ENCODE measurements around the gene IKBKG. TPM values are rescaled to one million over a fixed set of nuclear protein-coding genes. Genes with fewer than 3 reads are reported as not detected.

The IKBKG gene
- total RNA-seq, 1 donor from 2014 or later, result 61.1 TPM

DNA sequence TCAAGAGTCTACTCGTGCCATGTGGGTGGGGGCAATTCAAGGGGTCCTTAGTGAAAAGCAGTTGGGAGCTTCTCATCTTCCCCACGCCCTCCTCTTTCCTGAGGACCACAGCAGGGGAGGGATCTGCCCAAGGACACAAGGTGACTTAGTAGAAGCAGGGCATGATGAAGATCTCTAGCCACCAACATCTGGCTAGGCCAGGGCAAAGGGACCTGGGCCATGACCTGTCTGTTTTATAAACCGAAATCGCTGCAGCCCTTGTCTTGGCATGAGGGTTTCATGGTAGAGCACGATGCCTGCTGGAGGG, 5.9 kb upstream of the IKBKG start:
- H3K27me3 Mint-ChIP-seq, result no peaks in the 10 kb centered on the region
- no peak for ATAC-seq (ENCODE audit: low read depth)
- peak overlapping the region; percentile 91 for H3K27ac Mint-ChIP-seq
- TF ChIP-seq, protein P1, sequence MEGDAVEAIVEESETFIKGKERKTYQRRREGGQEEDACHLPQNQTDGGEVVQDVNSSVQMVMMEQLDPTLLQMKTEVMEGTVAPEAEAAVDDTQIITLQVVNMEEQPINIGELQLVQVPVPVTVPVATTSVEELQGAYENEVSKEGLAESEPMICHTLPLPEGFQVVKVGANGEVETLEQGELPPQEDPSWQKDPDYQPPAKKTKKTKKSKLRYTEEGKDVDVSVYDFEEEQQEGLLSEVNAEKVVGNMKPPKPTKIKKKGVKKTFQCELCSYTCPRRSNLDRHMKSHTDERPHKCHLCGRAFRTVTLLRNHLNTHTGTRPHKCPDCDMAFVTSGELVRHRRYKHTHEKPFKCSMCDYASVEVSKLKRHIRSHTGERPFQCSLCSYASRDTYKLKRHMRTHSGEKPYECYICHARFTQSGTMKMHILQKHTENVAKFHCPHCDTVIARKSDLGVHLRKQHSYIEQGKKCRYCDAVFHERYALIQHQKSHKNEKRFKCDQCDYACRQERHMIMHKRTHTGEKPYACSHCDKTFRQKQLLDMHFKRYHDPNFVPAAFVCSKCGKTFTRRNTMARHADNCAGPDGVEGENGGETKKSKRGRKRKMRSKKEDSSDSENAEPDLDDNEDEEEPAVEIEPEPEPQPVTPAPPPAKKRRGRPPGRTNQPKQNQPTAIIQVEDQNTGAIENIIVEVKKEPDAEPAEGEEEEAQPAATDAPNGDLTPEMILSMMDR (IDR thresholded peaks at IDR 0.05), result no peak
- H3K4me3 Mint-ChIP-seq, result no peak overlapping the region
- ChIA-PET POLR2A (interaction anchor here (0.6 to 4.2 kb wide), 2 partner anchors 143 to 524 kb away, joined by 3 to 20 read pairs; partner anchors contain the start of gene RPL10), CTCF (interaction anchor here (2.2 kb wide), 1 partner anchor 168 kb away, joined by 6 read pairs; the partner anchor contains the start of gene FLNA)
- peaks cover 35% of the 10 kb centered on the region for H3K4me1 Mint-ChIP-seq
- intact Hi-C loops (cut with micrococcal nuclease), result no loop called here
- no peaks in the 10 kb centered on the region for H3K9me3 Mint-ChIP-seq
- peaks cover 13% of the 10 kb centered on the region for H3K36me3 Mint-ChIP-seq (ENCODE audit: low read depth)
- DNase-seq, result no peak

DNA sequence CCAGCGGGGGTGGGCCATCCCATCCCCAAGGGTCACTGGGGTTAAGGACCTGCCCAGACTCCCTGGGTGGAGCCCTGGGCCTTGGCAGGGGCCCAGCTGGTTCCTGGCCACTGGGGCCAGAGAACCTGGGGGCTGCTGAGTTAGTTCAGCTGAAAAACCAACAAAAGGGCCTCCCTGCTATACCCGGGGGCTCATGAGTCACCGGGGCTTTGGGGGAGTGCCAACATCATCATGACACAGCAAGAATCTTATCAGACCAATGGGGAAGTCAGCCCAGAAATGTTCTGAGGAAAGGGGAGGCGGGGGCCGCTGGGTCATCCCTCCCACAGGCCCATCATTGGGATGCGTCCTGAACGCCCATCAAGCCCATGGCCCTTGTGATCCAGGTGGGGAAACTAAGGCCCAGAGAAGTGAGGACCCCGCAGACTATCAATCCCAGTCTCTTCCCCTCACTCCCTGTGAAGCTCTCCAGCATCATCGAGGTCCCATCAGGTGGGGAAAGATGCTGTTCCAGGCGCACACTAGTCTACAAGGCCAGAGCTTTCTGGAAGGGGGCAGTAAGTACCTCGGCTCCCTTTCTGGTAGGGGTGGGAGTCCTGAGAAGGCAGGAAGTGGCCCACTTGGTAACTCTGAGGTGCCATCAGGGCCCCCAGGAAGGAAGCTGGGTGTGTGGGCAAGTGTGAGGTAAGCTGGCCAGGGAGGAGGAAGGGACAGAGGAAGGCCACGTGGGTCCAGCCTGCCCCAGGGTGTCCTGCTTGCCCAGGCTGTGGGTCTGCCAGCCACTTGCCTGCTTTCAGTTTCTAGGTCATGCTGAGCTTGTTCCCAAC, 5.3 kb upstream of the IKBKG start:
- ChIA-PET CTCF (interaction anchor here (0.8 to 2.2 kb wide), 3 partner anchors 15 to 1600 kb away, joined by 3 to 6 read pairs (median 4); partner anchors contain the start of gene FLNA), POLR2A (interaction anchor here (0.8 to 4.2 kb wide), 5 partner anchors 26 to 571 kb away, joined by 3 to 20 read pairs (median 3); partner anchors contain the start of genes FAM3A, HCFC1 and RPL10)
- H3K27ac Mint-ChIP-seq, result peak overlapping the region; percentile 91
- H3K36me3 Mint-ChIP-seq (ENCODE audit: low read depth), result peaks cover 13% of the 10 kb centered on the region
- TF ChIP-seq, protein P1 (IDR thresholded peaks at IDR 0.05), result no peak
- no peaks in the 10 kb centered on the region for H3K9me3 Mint-ChIP-seq
- peak overlapping the region; percentile 73 for H3K4me3 Mint-ChIP-seq
- DNase-seq, result no peak
- ATAC-seq (ENCODE audit: low read depth), result peak; percentile 11
- peaks cover 35% of the 10 kb centered on the region for H3K4me1 Mint-ChIP-seq
- intact Hi-C loops (cut with micrococcal nuclease), result no loop called here
- no peaks in the 10 kb centered on the region for H3K27me3 Mint-ChIP-seq

DNA sequence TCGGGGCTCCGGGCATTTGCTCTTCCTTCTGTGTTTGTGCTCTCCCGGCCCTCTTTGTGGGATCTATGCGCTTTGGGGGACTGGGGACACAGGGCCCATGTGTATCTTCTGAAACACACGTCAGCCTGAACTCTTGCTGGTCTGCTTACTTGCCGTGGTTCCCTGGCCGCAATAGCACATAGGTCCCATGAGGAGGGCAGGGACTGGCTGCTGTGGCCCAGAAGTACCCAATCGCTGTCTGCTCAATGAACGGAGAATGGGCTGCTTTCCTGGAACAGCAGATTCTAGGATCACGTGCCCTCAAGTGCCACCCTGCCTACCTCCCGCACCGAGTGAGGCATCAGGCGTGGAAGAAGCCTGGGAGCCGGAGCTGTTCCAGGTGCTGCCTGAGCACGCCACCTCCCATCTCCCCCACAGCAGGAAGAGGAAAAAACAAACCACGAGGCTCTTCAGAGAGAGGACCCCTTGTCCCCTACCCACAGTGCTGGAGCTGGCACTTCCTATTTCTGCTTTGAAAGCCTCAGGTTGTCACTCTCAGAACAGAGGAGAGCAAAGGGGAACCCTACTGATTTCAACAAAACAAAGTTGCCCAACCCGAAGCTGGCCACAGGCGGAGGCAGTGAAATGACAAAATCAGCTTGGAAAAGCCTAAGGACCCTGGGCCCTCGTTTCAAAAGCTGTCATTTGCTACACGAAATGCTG, 4.5 kb upstream of the IKBKG start:
- POLR2A ChIA-PET, result interaction anchor here (0.7 to 4.2 kb wide), 8 partner anchors 27 to 784 kb away, joined by 3 to 20 read pairs (median 3); partner anchors contain the start of genes FAM3A, HCFC1 and RPL10
- CTCF ChIA-PET, result interaction anchor here (0.8 to 2.2 kb wide), 3 partner anchors 16 to 1601 kb away, joined by 3 to 6 read pairs (median 4); partner anchors contain the start of gene FLNA
- H3K9me3 Mint-ChIP-seq, result no peaks in the 10 kb centered on the region

DNA sequence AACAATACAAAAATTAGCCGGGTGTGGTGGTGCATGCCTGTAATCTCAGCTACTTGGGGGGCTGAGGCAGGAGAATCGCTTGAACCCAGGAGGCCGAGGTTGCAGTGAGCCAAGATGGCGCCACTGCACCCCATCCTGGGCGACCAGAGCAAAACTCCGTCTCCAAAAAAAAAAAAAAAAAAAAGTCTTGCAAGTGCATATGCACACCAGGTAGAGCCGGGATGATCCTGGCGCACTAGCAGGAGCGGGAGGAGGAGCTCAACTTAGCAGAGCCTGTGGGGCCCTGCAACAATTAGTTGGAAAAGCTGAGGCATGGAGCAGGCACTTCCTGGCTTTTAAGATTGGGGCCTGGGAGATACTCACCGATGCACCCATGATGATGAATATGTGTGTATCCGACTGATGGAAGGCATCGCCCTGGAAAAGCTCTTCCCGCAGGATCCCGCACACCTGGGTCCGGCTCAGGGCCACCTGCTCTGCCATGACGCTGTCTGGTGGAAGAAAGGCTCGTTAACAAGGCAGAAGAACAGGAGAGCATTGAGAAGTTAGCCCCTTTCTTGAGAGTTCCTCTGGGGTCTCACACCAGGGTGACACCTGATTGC, 1.6 kb upstream of the IKBKG start:
- CTCF ChIA-PET, result no interaction called here
- TF ChIP-seq, protein P1 (IDR thresholded peaks at IDR 0.05), result no peak
- intact Hi-C loops (cut with micrococcal nuclease), result no loop called here
- H3K27me3 Mint-ChIP-seq, result no peaks in the 10 kb centered on the region
- POLR2A ChIA-PET, result interaction anchor here (0.6 to 1.1 kb wide), 4 partner anchors 149 to 751 kb away, joined by 3 to 14 read pairs (median 8); partner anchors contain the start of genes IDH3G and SSR4
- no peak overlapping the region for H3K27ac Mint-ChIP-seq
- no peaks in the 10 kb centered on the region for H3K9me3 Mint-ChIP-seq
- peaks cover 20% of the 10 kb centered on the region for H3K36me3 Mint-ChIP-seq (ENCODE audit: low read depth)
- H3K4me1 Mint-ChIP-seq, result peaks cover 54% of the 10 kb centered on the region
- no peak for ATAC-seq (ENCODE audit: low read depth)
- DNase-seq, result no peak
- H3K4me3 Mint-ChIP-seq, result peak overlapping the region; percentile 78

More for the DNA sequence above, 4.5 kb upstream of the IKBKG start:
- Mint-ChIP-seq H3K27ac (peak overlapping the region; percentile 91), H3K27me3 (no peaks in the 10 kb centered on the region), H3K4me1 (peaks cover 35% of the 10 kb centered on the region), H3K36me3 (ENCODE audit: low read depth) (peaks cover 14% of the 10 kb centered on the region), H3K4me3 (peak overlapping the region; percentile 73)
- intact Hi-C loops (cut with micrococcal nuclease), result no loop called here
- ATAC-seq (ENCODE audit: low read depth) (no peak), DNase-seq (no peak)
- TF ChIP-seq, protein P1 (IDR thresholded peaks at IDR 0.05), result no peak
